Activated naive CD4-positive, alpha-beta T cell treated with anti-CD3 and anti-CD28 coated beads, Interleukin-2, amount 50 U/mL, for 24 hours (primary cell): ENCODE results near the gene CDX2.

Source experiments
- H3K27ac Mint-ChIP-seq: one replicate; pipeline ENCODE4 v1.8.0; 2021; ENCODE audit warnings: mild to moderate bottlenecking, mixed read lengths
- H3K27me3 Mint-ChIP-seq: one replicate; pipeline ENCODE4 v1.8.0; 2021; ENCODE audit warnings: mixed read lengths
- H3K36me3 Mint-ChIP-seq: one replicate; pipeline ENCODE4 v1.8.0; 2021; ENCODE audit warnings: mixed read lengths
- H3K4me1 Mint-ChIP-seq: one replicate; pipeline ENCODE4 v1.8.0; 2021; ENCODE audit warnings: mixed read lengths
- H3K4me3 Mint-ChIP-seq: one replicate; pipeline ENCODE4 v1.8.0; 2021; ENCODE audit warnings: mild to moderate bottlenecking, mixed read lengths
- H3K9me3 Mint-ChIP-seq: one replicate; pipeline ENCODE4 v1.8.0; 2021; ENCODE audit warnings: mixed read lengths

The CDX2 gene

DNA sequence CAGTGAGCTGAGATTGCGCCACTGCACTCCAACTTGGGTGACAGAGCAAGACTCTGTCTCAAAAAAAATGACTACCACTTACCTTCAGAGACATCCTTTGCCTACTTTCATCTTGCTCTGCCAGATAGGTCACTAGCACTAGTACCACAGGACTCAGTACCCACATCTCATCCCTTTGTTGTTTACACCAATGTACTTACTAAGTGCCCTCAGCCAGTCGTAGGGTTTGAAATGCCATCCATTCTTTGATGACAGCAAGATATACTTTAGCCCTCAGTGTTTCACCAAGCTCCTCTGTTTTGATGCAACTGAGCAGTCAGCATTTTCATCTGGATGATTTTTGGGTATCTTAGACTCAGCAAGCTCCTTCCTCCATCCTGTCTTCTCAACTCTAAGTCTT is 13.2 kb upstream of the CDX2 start:
- H3K27ac Mint-ChIP-seq: no peak overlapping the region
- H3K9me3 Mint-ChIP-seq: no peaks in the 10 kb centered on the region
- peaks cover 26% of the 10 kb centered on the region for H3K4me1 Mint-ChIP-seq
- no peaks in the 10 kb centered on the region for H3K36me3 Mint-ChIP-seq
- H3K4me3 Mint-ChIP-seq: no peak overlapping the region
- peaks cover 48% of the 10 kb centered on the region for H3K27me3 Mint-ChIP-seq

GRCh38 chr13:27981006-27981708 is 12.0 kb upstream of the CDX2 start:
- Mint-ChIP-seq H3K4me3 (no peak overlapping the region), H3K36me3 (no peaks in the 10 kb centered on the region), H3K27me3 (peaks cover 48% of the 10 kb centered on the region), H3K27ac (no peak overlapping the region), H3K9me3 (no peaks in the 10 kb centered on the region), H3K4me1 (peaks cover 26% of the 10 kb centered on the region)

- Mint-ChIP-seq H3K36me3 (no peaks in the 10 kb centered on the region), H3K4me3 (no peak overlapping the region), H3K27ac (no peak overlapping the region), H3K9me3 (no peaks in the 10 kb centered on the region), H3K27me3 (peaks cover 52% of the 10 kb centered on the region), H3K4me1 (peaks cover 29% of the 10 kb centered on the region)
Measured at GRCh38 chr13:27980280-27980998, 11.3 kb upstream of the CDX2 start.

- Mint-ChIP-seq H3K9me3 (no peaks in the 10 kb centered on the region), H3K4me3 (no peak overlapping the region), H3K4me1 (peaks cover 32% of the 10 kb centered on the region), H3K27me3 (peaks cover 57% of the 10 kb centered on the region), H3K36me3 (no peaks in the 10 kb centered on the region), H3K27ac (no peak overlapping the region)
Measured at GRCh38 chr13:27979765-27980279, 10.7 kb upstream of the CDX2 start.

DNA sequence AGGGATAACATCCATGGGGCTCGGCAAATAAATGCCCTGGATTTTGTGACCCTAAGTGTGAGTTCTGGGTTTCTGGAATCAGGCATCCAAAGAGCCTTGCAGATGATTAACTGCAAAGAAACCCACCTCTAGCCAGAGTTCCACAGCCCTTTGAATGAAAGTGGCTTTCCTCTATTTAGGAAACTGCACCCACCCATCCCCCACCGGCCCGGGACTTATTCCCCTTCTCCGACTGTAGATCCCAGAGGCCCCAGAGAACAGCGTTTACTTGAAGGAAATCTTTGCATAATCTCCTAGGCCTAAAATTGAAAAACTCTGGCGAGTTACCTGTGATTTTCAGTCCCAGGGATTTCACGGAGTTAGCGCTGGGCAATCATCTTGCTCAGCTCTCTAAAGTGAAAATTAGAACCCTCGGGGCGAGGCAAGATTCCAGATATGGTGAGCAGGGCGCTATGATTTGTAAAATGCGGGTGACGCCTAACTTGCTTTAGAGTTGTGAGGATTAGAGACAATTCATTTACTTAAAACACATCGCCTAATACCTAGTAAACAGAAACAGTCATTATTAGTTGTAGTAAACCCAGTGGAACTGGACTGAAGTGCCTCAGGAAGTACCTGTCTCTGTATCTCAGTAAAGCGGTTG is 10.0 kb upstream of the CDX2 start:
- H3K4me3 Mint-ChIP-seq: no peak overlapping the region
- H3K4me1 Mint-ChIP-seq: peaks cover 32% of the 10 kb centered on the region
- no peaks in the 10 kb centered on the region for H3K9me3 Mint-ChIP-seq
- no peak overlapping the region for H3K27ac Mint-ChIP-seq
- H3K36me3 Mint-ChIP-seq: no peaks in the 10 kb centered on the region
- peaks cover 60% of the 10 kb centered on the region for H3K27me3 Mint-ChIP-seq

DNA sequence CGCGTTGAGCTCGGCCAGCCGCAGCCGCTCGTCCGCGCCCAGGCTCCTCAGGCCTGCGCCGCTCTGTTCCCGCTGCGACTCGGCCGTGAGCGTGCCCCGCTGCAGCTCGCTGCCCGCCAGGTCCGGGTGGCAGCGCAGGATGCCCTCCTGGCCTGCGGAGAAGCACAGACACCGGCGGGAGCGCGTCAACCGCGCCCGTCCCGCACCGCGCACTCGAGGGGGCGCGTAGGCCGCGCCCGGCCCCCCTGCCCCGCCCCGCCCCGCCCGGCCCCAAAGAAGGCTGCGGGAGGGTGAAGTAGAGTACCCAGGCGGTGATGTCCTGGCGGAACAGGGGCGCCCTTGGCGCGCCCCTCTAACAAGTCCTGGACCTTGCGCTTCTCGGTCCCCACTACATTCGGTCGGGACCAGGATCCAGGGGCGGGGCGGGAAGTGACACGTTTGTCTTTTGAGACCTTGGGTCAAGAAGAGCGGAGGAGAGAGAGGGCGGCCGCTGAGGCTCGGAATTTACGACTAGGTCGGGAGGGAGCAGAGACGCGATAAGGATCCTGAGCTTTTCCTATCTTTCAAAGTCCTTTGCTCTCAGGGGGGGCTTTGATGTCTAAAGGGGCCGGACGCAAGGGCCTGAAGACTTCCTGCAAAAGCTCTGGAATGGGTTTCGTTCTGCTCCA is 9.3 kb upstream of the CDX2 start:
- H3K27ac Mint-ChIP-seq: no peak overlapping the region
- H3K36me3 Mint-ChIP-seq: no peaks in the 10 kb centered on the region
- H3K27me3 Mint-ChIP-seq: peaks cover 59% of the 10 kb centered on the region
- no peaks in the 10 kb centered on the region for H3K9me3 Mint-ChIP-seq
- H3K4me3 Mint-ChIP-seq: no peak overlapping the region
- peaks cover 32% of the 10 kb centered on the region for H3K4me1 Mint-ChIP-seq

DNA sequence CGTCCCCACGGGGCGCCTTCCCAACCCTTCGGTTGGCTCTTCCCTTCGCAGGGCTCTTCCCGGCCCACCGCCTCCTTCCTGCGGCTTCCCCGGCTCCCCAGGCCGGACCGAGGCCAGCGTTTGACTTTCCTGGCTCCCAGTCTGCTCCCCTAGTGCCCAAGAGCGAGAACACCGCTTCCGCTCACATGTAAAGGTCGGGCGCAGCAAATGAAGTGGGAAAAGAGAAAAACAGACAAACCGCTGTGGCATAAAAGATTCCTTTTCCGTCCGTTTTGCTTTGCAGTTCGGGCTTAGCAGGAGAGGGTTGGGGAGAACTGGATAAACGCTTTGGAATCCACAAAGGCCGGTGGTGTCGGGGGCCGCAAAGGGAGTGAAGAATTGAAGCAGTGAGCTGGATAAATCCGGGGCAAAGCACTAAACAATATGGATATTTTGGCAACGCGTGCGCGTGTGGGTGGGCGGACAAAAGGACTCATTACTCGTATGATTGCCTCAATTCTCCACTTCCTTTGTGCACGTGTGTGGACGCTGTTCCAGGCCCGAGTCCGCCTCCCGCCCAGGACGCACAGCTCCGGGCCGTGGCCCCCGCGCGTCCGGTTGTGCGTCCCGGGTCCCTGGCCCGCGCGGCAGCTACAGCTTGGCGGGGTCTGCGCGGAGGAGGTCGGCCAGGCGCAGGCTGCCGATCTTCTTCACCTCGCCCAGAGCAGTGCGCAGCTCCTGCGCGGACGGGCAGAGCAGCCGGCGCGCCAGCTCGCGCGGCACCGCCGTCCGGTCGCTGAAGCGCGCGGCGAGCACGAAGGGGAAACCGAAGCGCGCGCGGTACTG is 8.6 kb upstream of the CDX2 start:
- H3K27ac Mint-ChIP-seq: peak overlapping the region; percentile 86
- H3K4me1 Mint-ChIP-seq: peaks cover 32% of the 10 kb centered on the region
- peaks cover 58% of the 10 kb centered on the region for H3K27me3 Mint-ChIP-seq
- H3K4me3 Mint-ChIP-seq: peak overlapping the region; percentile 42
- H3K9me3 Mint-ChIP-seq: no peaks in the 10 kb centered on the region
- no peaks in the 10 kb centered on the region for H3K36me3 Mint-ChIP-seq

DNA sequence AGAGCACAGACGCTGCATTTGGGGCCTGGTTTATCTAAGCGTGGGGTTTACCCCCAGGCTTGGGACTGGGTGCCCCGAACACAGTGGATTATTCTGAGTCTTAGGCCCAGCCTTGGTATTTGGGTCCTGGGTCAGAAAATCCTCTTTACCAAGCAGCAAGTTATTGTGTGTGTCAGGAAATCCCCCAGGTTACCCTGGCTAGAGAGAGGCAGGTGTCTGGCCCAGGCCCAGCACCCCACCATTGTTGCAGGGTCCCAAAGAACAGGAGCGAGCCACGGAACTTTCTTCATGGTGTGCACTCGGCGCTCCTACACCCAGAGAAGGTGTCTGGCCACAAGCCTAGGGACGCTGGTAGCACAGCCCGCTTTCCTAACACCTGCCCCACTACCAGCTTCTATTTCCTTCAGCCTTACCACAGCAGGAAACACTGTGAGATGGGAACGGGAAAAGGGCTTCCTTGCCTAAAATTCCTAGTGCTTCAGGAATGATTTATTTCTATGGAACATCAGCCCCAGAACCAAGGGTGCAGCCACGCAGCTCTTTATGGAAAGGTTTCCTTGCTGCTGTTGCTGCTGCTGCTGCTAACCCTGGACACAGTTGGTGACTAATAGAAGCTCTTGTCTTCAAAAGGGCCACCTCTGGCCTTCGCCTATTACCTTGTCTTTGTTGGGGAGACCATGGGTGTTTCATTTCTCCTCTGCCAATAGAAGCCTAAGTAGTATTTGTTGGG is 7.4 kb upstream of the CDX2 start:
- Mint-ChIP-seq H3K4me1 (peaks cover 32% of the 10 kb centered on the region), H3K27me3 (peaks cover 56% of the 10 kb centered on the region), H3K4me3 (no peak overlapping the region), H3K27ac (no peak overlapping the region), H3K9me3 (no peaks in the 10 kb centered on the region), H3K36me3 (no peaks in the 10 kb centered on the region)

GRCh38 chr13:27975564-27976361 is 6.6 kb upstream of the CDX2 start:
- no peak overlapping the region for H3K4me3 Mint-ChIP-seq
- peaks cover 29% of the 10 kb centered on the region for H3K4me1 Mint-ChIP-seq
- H3K27ac Mint-ChIP-seq: no peak overlapping the region
- H3K9me3 Mint-ChIP-seq: no peaks in the 10 kb centered on the region
- H3K36me3 Mint-ChIP-seq: no peaks in the 10 kb centered on the region
- peaks cover 60% of the 10 kb centered on the region for H3K27me3 Mint-ChIP-seq

DNA sequence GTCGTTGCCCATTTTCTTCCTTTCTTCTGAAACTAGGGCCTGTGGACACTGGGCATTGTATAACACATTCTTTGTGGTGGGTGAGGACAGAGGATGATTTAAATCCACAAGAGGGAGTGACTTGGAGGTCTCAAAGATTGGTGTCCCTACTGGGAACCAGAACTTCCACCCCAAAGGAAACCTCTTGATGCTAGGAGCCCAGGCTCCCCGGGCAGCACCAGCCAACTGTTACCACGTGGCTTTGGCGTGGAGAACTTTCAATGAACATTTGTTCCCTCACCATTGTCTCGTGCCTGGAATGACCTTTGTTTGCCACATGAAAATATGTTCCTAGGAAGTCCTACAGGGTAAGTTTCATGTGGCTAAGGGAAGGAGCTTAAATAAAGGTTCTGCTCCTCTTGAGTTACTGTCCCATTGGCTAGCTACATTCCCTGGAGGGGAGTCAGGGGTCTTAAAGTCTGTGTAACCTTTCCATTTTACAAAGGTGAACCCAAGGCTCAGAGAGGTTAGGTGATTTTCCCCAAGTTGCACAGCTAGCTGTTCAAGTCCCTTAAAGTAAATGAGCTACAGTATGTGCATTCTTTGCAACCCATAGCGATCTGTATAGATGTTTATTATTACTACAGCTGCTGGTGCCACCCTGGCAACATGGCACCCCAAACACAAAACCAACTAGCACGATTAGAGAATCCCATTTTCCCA is 5.0 kb upstream of the CDX2 start:
- H3K9me3 Mint-ChIP-seq: no peaks in the 10 kb centered on the region
- H3K36me3 Mint-ChIP-seq: no peaks in the 10 kb centered on the region
- H3K4me3 Mint-ChIP-seq: no peak overlapping the region
- no peak overlapping the region for H3K27ac Mint-ChIP-seq
- H3K4me1 Mint-ChIP-seq: peaks cover 19% of the 10 kb centered on the region
- H3K27me3 Mint-ChIP-seq: peaks cover 60% of the 10 kb centered on the region

DNA sequence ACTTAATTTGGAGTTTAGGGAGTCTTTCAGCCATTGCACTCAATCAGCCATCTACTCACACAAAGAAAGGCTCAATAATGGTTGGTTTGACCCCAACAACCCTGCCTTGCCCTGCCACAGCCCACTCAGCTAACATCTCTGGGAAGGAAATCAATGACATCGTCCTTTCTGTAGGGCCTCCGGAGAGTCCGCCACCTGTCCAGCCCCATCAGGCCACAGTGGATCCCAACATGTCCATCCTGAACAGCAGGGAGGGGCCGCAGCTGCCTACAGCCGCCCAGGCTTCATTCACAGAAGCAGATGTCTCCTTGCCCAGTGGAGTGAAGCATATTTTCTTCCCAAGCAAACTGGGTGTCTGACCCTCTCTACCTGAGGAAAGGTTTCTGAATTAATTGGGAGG is 4.2 kb upstream of the CDX2 start:
- Mint-ChIP-seq H3K4me1 (peaks cover 13% of the 10 kb centered on the region), H3K4me3 (no peak overlapping the region), H3K9me3 (no peaks in the 10 kb centered on the region), H3K36me3 (no peaks in the 10 kb centered on the region), H3K27me3 (peaks cover 55% of the 10 kb centered on the region), H3K27ac (no peak overlapping the region)

GRCh38 chr13:27972478-27972820 is 3.3 kb upstream of the CDX2 start:
- H3K4me3 Mint-ChIP-seq: no peak overlapping the region
- H3K27ac Mint-ChIP-seq: no peak overlapping the region
- H3K4me1 Mint-ChIP-seq: peaks cover 17% of the 10 kb centered on the region
- H3K27me3 Mint-ChIP-seq: peaks cover 59% of the 10 kb centered on the region
- no peaks in the 10 kb centered on the region for H3K9me3 Mint-ChIP-seq
- H3K36me3 Mint-ChIP-seq: no peaks in the 10 kb centered on the region

GRCh38 chr13:27971776-27972477 is 2.8 kb upstream of the CDX2 start:
- no peaks in the 10 kb centered on the region for H3K36me3 Mint-ChIP-seq
- H3K27ac Mint-ChIP-seq: no peak overlapping the region
- no peak overlapping the region for H3K4me3 Mint-ChIP-seq
- peaks cover 21% of the 10 kb centered on the region for H3K4me1 Mint-ChIP-seq
- H3K27me3 Mint-ChIP-seq: peaks cover 63% of the 10 kb centered on the region
- no peaks in the 10 kb centered on the region for H3K9me3 Mint-ChIP-seq
